Karpas-422 (cell line): ENCODE results near the gene TM7SF3. TPM values are rescaled to one million over a fixed set of nuclear protein-coding genes. Genes with fewer than 3 reads are reported as not detected.

Experiments
- DNase-seq: peaks from one replicate; pipeline ENCODE4 v3.0.0-alpha.2; 2015
- H2AFZ ChIP-seq: fragments of 200-600 bp; sonication (generic); 2 replicates; pipeline ENCODE4 v1.6.1; 2014; ENCODE audit warnings: antibody characterized with exemption, low read length, mixed read lengths
- H3K27ac ChIP-seq: fragments of 200-600 bp; sonication (generic); 2 replicates; pipeline ENCODE4 v1.5.1; 2014; ENCODE audit warnings: mild to moderate bottlenecking, low read length, moderate library complexity
- H3K27me3 ChIP-seq: fragments of 200-600 bp; sonication (generic); 2 replicates; pipeline ENCODE4 v1.6.1; 2014; ENCODE audit warnings: low read length, mixed read lengths
- H3K36me3 ChIP-seq: fragments of 200-600 bp; sonication (generic); 2 replicates; pipeline ENCODE4 v1.6.1; 2014; ENCODE audit warnings: low read length, mixed read lengths; ENCODE audit not compliant: insufficient read depth
- H3K4me1 ChIP-seq: fragments of 200-600 bp; sonication (generic); 2 replicates; pipeline ENCODE4 v1.6.1; 2014; ENCODE audit warnings: mild to moderate bottlenecking, low read length, mixed read lengths
- H3K4me2 ChIP-seq: fragments of 200-600 bp; sonication (generic); 2 replicates; pipeline ENCODE4 v1.6.1; 2014; ENCODE audit warnings: low read length, low read depth, mild to moderate bottlenecking; ENCODE audit not compliant: poor library complexity, severe bottlenecking
- H3K4me3 ChIP-seq: fragments of 200-600 bp; sonication (generic); 2 replicates; pipeline ENCODE4 v1.5.1; 2014; ENCODE audit warnings: mild to moderate bottlenecking, antibody characterized with exemption, low read length, mixed read lengths
- H3K79me2 ChIP-seq: fragments of 200-600 bp; sonication (generic); 2 replicates; pipeline ENCODE4 v1.6.1; 2014; ENCODE audit warnings: mild to moderate bottlenecking, low read length, mixed read lengths
- H3K9ac ChIP-seq: fragments of 200-600 bp; sonication (generic); 2 replicates; pipeline ENCODE4 v1.6.0; 2014; ENCODE audit warnings: low read length
- H3K9me2 ChIP-seq: fragments of 200-600 bp; sonication (generic), shearing (Covaris generic); replicated peaks from 2 replicates; pipeline ENCODE4 v1.6.0; 2014; ENCODE audit warnings: mild to moderate bottlenecking, low read length, moderate library complexity; ENCODE audit not compliant: insufficient read depth
- H3K9me3 ChIP-seq: fragments of 300-700, 200-600 bp; sonication (generic); 2 replicates; pipeline ENCODE4 v1.6.1; 2014; ENCODE audit warnings: low read length, mixed read lengths
- H4K20me1 ChIP-seq: fragments of 200-600 bp; sonication (generic); 2 replicates; pipeline ENCODE4 v1.6.1; 2014; ENCODE audit warnings: mild to moderate bottlenecking, antibody characterized with exemption, low read length, low read depth; ENCODE audit not compliant: insufficient read depth
- total RNA-seq: library from RNA; depleted of rRNA; stranded (reverse); fragments of >200 nt; shearing (Covaris generic); gene quantifications from 2 replicates; pipeline ENCODE4 v1.2.3, GENCODE V29; 2014; ENCODE audit warnings: low replicate concordance

Gene TM7SF3
- total RNA-seq, 1 experiment from 2014 or later: 59.0 TPM

GRCh38 chr12:27001663-27002062 is 12.5 kb downstream of the TM7SF3 start:
- no peak overlapping the region for H3K4me3 ChIP-seq
- no peak for DNase-seq
- peak overlapping the region; percentile 92 for H3K27ac ChIP-seq
- no peak overlapping the region for H2AFZ ChIP-seq
- no peaks in the 10 kb centered on the region for H3K9me2 ChIP-seq
- H3K36me3 ChIP-seq: peaks cover 8% of the 10 kb centered on the region; the same call in 1 of the 2 replicates
- H4K20me1 ChIP-seq: no peaks in the 10 kb centered on the region
- peaks cover 61% of the 10 kb centered on the region for H3K79me2 ChIP-seq
- no peak overlapping the region for H3K9ac ChIP-seq
- H3K9me3 ChIP-seq: no peaks in the 10 kb centered on the region
- H3K4me2 ChIP-seq: no peak overlapping the region
- H3K4me1 ChIP-seq: peaks cover 50% of the 10 kb centered on the region
- H3K27me3 ChIP-seq: no peaks in the 10 kb centered on the region

- Histone ChIP-seq H3K4me1 (peaks cover 49% of the 10 kb centered on the region), H3K27ac (peak overlapping the region; percentile 92), H2AFZ (no peak overlapping the region), H3K79me2 (peaks cover 58% of the 10 kb centered on the region), H3K9me2 (no peaks in the 10 kb centered on the region), H3K36me3 (peaks cover 8% of the 10 kb centered on the region; the same call in 1 of the 2 replicates), H3K4me2 (no peak overlapping the region), H3K9ac (0 out of 2 replicates have a peak overlapping the region, but pooled peaks have one; percentile 2), H3K27me3 (no peaks in the 10 kb centered on the region), H3K4me3 (no peak overlapping the region), H3K9me3 (no peaks in the 10 kb centered on the region), H4K20me1 (no peaks in the 10 kb centered on the region)
- no peak for DNase-seq
These were observed 13.2 kb downstream of the TM7SF3 start for GRCh38 chr12:27000961-27001360.

GRCh38 chr12:26997003-26997402 is 17.2 kb downstream of the TM7SF3 start:
- Histone ChIP-seq H3K4me2 (no peak overlapping the region), H3K9ac (no peak overlapping the region), H3K27me3 (no peaks in the 10 kb centered on the region), H4K20me1 (no peaks in the 10 kb centered on the region), H2AFZ (no peak overlapping the region), H3K9me3 (no peaks in the 10 kb centered on the region), H3K36me3 (peaks cover 19% of the 10 kb centered on the region; the same call in 1 of the 2 replicates), H3K4me1 (peaks cover 14% of the 10 kb centered on the region), H3K79me2 (peaks cover 33% of the 10 kb centered on the region), H3K4me3 (no peak overlapping the region), H3K9me2 (no peaks in the 10 kb centered on the region), H3K27ac (no peak overlapping the region)
- no peak for DNase-seq

GRCh38 chr12:26995706-26996105 is 18.5 kb downstream of the TM7SF3 start:
- Histone ChIP-seq H3K4me3 (no peak overlapping the region), H3K9me2 (no peaks in the 10 kb centered on the region), H3K4me2 (no peak overlapping the region), H3K27me3 (no peaks in the 10 kb centered on the region), H3K9me3 (no peaks in the 10 kb centered on the region), H4K20me1 (no peaks in the 10 kb centered on the region), H3K9ac (no peak overlapping the region), H3K4me1 (peaks cover 1% of the 10 kb centered on the region), H2AFZ (no peak overlapping the region), H3K79me2 (peaks cover 20% of the 10 kb centered on the region), H3K36me3 (peaks cover 19% of the 10 kb centered on the region; the same call in 1 of the 2 replicates), H3K27ac (no peak overlapping the region)
- DNase-seq: no peak

DNA sequence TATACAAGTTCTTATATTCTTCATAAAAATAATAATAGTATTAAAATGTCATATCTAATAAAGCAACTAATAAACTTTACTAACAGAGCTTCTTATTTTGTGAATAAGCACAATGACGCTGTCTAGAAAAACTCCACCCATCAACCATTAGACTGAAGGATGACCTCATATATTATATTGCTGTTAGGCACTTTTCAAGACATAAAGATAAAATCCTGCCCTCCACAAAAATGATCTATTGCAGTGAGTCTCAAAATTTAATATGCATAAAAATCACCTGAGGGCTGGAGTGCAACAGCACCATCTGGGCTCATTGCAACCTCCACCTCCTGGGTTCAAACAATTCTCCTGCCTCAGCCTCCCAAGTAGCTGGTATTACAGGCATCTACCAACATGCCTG is 20.1 kb downstream of the TM7SF3 start:
- no peak overlapping the region for H3K4me3 ChIP-seq
- peaks cover 7% of the 10 kb centered on the region; the same call in 1 of the 2 replicates for H3K79me2 ChIP-seq
- H3K9me2 ChIP-seq: no peaks in the 10 kb centered on the region
- H3K36me3 ChIP-seq: peaks cover 11% of the 10 kb centered on the region; the same call in 1 of the 2 replicates
- no peak overlapping the region for H3K27ac ChIP-seq
- H3K4me2 ChIP-seq: no peak overlapping the region
- H2AFZ ChIP-seq: no peak overlapping the region
- H3K4me1 ChIP-seq: no peaks in the 10 kb centered on the region
- H4K20me1 ChIP-seq: no peaks in the 10 kb centered on the region
- H3K9ac ChIP-seq: no peak overlapping the region
- no peaks in the 10 kb centered on the region for H3K27me3 ChIP-seq
- no peaks in the 10 kb centered on the region for H3K9me3 ChIP-seq
- DNase-seq: no peak

- Histone ChIP-seq H3K36me3 (peaks cover 11% of the 10 kb centered on the region; the same call in 1 of the 2 replicates), H3K9ac (no peak overlapping the region), H3K27me3 (no peaks in the 10 kb centered on the region), H2AFZ (no peak overlapping the region), H3K4me1 (no peaks in the 10 kb centered on the region), H3K4me2 (no peak overlapping the region), H3K79me2 (peaks cover 9% of the 10 kb centered on the region), H3K9me2 (no peaks in the 10 kb centered on the region), H4K20me1 (no peaks in the 10 kb centered on the region), H3K4me3 (no peak overlapping the region), H3K9me3 (no peaks in the 10 kb centered on the region), H3K27ac (no peak overlapping the region)
- no peak for DNase-seq
These were observed 22.4 kb downstream of the TM7SF3 start for GRCh38 chr12:26991826-26992225.

GRCh38 chr12:26989873-26990272 is 24.3 kb downstream of the TM7SF3 start:
- H3K9me2 ChIP-seq: 0 out of 2 replicates have a peak, but pooled peaks cover 6% of the 10 kb centered on the region
- H3K4me1 ChIP-seq: no peaks in the 10 kb centered on the region
- no peak overlapping the region for H3K27ac ChIP-seq
- no peaks in the 10 kb centered on the region for H3K9me3 ChIP-seq
- no peak overlapping the region for H3K4me2 ChIP-seq
- peaks cover 10% of the 10 kb centered on the region; the same call in 1 of the 2 replicates for H3K79me2 ChIP-seq
- no peaks in the 10 kb centered on the region for H3K27me3 ChIP-seq
- peaks cover 5% of the 10 kb centered on the region; the same call in 1 of the 2 replicates for H3K36me3 ChIP-seq
- H4K20me1 ChIP-seq: no peaks in the 10 kb centered on the region
- no peak overlapping the region for H3K9ac ChIP-seq
- no peak overlapping the region for H2AFZ ChIP-seq
- no peak overlapping the region for H3K4me3 ChIP-seq
- DNase-seq: no peak

GRCh38 chr12:26988703-26989102 is 25.5 kb downstream of the TM7SF3 start:
- Histone ChIP-seq H3K79me2 (peaks cover 10% of the 10 kb centered on the region; the same call in 1 of the 2 replicates), H3K4me2 (no peak overlapping the region), H3K27ac (no peak overlapping the region)

More at GRCh38 chr12:26988703-26989102, 25.5 kb downstream of the TM7SF3 start:
- no peaks in the 10 kb centered on the region for H3K27me3 ChIP-seq
- H2AFZ ChIP-seq: no peak overlapping the region
- no peaks in the 10 kb centered on the region for H4K20me1 ChIP-seq
- H3K4me3 ChIP-seq: no peak overlapping the region
- H3K4me1 ChIP-seq: no peaks in the 10 kb centered on the region
- no peaks in the 10 kb centered on the region for H3K36me3 ChIP-seq
- DNase-seq: no peak
- H3K9me3 ChIP-seq: no peaks in the 10 kb centered on the region
- H3K9me2 ChIP-seq: 0 out of 2 replicates have a peak, but pooled peaks cover 6% of the 10 kb centered on the region
- H3K9ac ChIP-seq: no peak overlapping the region
